ENCODE data around the gene SERPINA4. TPM values are rescaled to one million over a fixed set of nuclear protein-coding genes. Genes with fewer than 3 reads are reported as not detected.

The SERPINA4 gene
- total RNA-seq, 4 donors from 2014 or later, result 0.13 to 0.26 TPM; not detected in 2

GRCh38 chr14:94582851-94583250 lies 21.6 kb downstream of the SERPINA4 start:
- Histone ChIP-seq H3K4me3 (peak overlapping the region in 1 of 4 donors; percentile 8), H3K27me3 (no peaks in the 10 kb centered on the region), H3K9me3 (no peaks in the 10 kb centered on the region), H3K27ac (peak overlapping the region in 1 of 4 donors; percentile 69), H3K36me3 (no peaks in the 10 kb centered on the region), H3K4me1 (peaks cover 0 to 38% of the 10 kb centered on the region in 2 donors)
- in situ Hi-C loops (cut with MboI; ENCODE audit: low sequenced_read_pairs in 4 of 4) (no loop called here), intact Hi-C loops (cut with DNase I; ENCODE audit: low total_unique reads) (no loop called here)
- TF ChIP-seq POLR2A (IDR thresholded peaks at IDR 0.05) (no peak), CTCF (IDR thresholded peaks at IDR 0.05 in 4 of 5, conservative IDR thresholded peaks at IDR 0.05 in 1 of 5) (no peak)
- no peak for DNase-seq
- ATAC-seq, result no peak

- no peak overlapping the region for H3K4me3 ChIP-seq
- H3K9me3 ChIP-seq, result no peaks in the 10 kb centered on the region
- peaks cover 0 to 38% of the 10 kb centered on the region in 2 donors for H3K4me1 ChIP-seq
- ATAC-seq (no peak), DNase-seq (no peak)
- in situ Hi-C loops (cut with MboI; ENCODE audit: low sequenced_read_pairs in 4 of 4), result no loop called here
- TF ChIP-seq CTCF (IDR thresholded peaks at IDR 0.05 in 4 of 5, conservative IDR thresholded peaks at IDR 0.05 in 1 of 5), result no peak
- TF ChIP-seq POLR2A (IDR thresholded peaks at IDR 0.05), result no peak
- H3K27me3 ChIP-seq, result no peaks in the 10 kb centered on the region
- H3K36me3 ChIP-seq, result no peaks in the 10 kb centered on the region
- peak overlapping the region in 1 of 4 donors; percentile 69 for H3K27ac ChIP-seq
- intact Hi-C loops (cut with DNase I; ENCODE audit: low total_unique reads), result no loop called here
Observed at GRCh38 chr14:94583557-94583956, 22.3 kb downstream of the SERPINA4 start.

GRCh38 chr14:94584591-94585280 lies 23.5 kb downstream of the SERPINA4 start:
- ATAC-seq, result no peak
- intact Hi-C loops (cut with DNase I; ENCODE audit: low total_unique reads), result no loop called here

GRCh38 chr14:94586635-94587034 lies 25.4 kb downstream of the SERPINA4 start:
- Histone ChIP-seq H3K4me1 (peaks cover 0 to 30% of the 10 kb centered on the region in 2 donors), H3K9me3 (no peaks in the 10 kb centered on the region), H3K4me3 (no peak overlapping the region), H3K27ac (no peak overlapping the region), H3K36me3 (no peaks in the 10 kb centered on the region), H3K27me3 (no peaks in the 10 kb centered on the region)
- in situ Hi-C loops (cut with MboI; ENCODE audit: low sequenced_read_pairs in 4 of 4) (no loop called here), intact Hi-C loops (cut with DNase I; ENCODE audit: low total_unique reads) (no loop called here)
- ATAC-seq, result no peak
- no peak for DNase-seq
- TF ChIP-seq CTCF (IDR thresholded peaks at IDR 0.05 in 4 of 5, conservative IDR thresholded peaks at IDR 0.05 in 1 of 5), result no peak
- TF ChIP-seq POLR2A (IDR thresholded peaks at IDR 0.05), result no peak

More at GRCh38 chr14:94584591-94585280, 23.5 kb downstream of the SERPINA4 start:
- H3K4me3 ChIP-seq, result no peak overlapping the region
- H3K9me3 ChIP-seq, result no peaks in the 10 kb centered on the region
- DNase-seq, result no peak
- in situ Hi-C loops (cut with MboI; ENCODE audit: low sequenced_read_pairs in 4 of 4), result no loop called here
- H3K36me3 ChIP-seq, result no peaks in the 10 kb centered on the region
- no peak for TF ChIP-seq CTCF (IDR thresholded peaks at IDR 0.05 in 4 of 5, conservative IDR thresholded peaks at IDR 0.05 in 1 of 5)
- TF ChIP-seq POLR2A (IDR thresholded peaks at IDR 0.05), result no peak
- peak overlapping the region in 1 of 4 donors; percentile 69 for H3K27ac ChIP-seq
- peaks cover 0 to 38% of the 10 kb centered on the region in 2 donors for H3K4me1 ChIP-seq
- no peaks in the 10 kb centered on the region for H3K27me3 ChIP-seq
